GM19043 (cell line): ENCODE measurements around the gene HLA-DMA.

Experiments
- ATAC-seq: cut with Tn5 transposase; IDR thresholded peaks from one replicate; pipeline ENCODE4 v1.9.1; 2021; ENCODE audit warnings: low read depth; ENCODE audit not compliant: unreplicated experiment

HLA-DMA gene

DNA sequence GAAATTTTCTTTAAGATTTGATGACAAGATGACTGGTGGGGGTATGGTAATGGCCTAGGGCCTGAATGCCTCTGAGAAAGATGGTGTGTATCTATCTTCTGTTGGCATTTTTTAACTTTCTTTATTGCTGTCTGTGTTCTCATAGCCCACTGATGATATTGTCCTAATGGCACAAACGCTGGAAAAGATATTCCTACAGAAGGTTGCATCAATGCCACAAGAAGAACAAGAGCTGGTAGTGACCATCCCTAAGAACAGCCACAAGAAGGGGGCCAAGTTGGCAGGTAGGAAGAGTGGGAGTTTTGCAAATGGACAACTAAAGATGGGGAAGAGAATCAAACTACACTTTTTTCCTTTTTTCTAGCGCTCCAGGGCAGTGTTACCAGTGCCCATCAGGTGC, 23.0 kb upstream of the HLA-DMA start:
- no peak for ATAC-seq

DNA sequence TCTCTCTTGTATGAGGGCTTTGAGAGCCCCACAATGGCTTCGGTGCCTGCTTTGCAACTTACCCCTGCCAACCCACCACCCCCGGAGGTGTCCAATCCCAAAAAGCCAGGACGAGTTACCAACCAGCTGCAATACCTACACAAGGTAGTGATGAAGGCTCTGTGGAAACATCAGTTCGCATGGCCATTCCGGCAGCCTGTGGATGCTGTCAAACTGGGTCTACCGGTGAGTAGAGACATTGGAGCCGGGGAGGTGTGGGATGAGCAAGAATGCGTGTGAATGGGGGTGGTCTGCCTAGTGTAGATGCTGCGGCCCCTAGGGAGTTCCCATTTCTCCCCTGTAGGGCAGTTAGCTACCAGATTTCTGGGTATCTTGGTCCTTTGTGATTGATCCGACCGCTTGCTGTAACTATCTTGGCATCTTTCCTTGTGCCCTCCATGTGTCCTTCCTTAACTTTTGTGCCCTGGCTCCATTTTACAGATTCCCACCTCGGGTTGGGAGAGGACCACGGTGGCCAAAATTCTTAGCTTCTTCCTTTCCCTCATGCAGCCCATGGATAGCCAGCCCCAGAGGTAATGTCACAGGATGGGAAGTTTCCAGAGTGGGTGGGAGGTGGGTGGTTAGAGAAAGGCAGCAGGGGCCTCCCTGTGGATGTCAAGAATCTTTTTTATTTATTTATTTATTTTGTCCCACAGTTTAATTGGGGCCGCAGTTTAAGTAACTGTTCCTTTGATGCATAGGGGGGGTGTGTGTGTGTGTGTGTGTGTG, 21.8 kb upstream of the HLA-DMA start:
- no peak for ATAC-seq

GRCh38 chr6:32974016-32974333, 21.1 kb upstream of the HLA-DMA start:
- ATAC-seq, result no peak

DNA sequence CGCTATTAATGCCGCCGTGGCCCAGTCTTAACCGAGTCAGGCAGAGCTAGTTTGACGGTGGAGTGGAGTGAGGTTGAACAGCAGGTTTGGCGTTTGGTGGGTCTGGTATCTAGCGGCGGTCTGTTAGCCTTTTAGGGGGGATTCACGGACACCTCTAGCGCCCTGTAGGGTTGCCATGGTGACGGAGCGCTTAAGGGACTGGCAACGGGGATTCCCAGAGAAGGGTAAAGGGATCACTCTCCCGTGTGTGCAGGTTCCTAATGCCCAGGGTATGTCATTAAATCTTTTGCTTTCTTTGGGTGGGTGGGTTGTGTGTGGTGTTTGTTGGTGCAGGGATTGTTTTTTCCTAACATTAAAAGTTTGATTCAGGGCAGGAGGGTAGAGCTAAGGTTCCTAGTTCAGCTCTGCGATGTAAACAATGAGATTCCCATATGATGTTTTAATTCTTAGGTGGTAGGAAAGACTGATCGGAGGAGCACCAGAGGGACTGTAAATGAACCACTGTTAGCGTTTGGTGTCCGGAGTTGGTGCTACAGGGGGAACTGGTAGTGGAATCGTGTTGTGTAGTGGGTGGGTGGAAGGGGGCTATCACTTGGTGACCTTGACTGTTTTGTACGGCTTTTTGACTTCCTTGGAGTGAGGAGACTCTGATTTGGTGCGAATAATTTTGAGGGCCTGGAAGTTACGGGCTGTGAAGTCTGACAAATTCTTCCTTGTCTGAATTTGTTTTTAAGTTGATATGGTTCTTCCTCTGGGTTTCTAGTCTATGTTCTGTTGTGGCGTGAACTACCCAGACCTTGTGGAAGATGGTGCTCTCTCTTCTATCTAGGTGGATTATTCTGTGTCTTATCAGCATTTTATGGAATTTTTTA, 20.5 kb upstream of the HLA-DMA start:
- no peak for ATAC-seq

DNA sequence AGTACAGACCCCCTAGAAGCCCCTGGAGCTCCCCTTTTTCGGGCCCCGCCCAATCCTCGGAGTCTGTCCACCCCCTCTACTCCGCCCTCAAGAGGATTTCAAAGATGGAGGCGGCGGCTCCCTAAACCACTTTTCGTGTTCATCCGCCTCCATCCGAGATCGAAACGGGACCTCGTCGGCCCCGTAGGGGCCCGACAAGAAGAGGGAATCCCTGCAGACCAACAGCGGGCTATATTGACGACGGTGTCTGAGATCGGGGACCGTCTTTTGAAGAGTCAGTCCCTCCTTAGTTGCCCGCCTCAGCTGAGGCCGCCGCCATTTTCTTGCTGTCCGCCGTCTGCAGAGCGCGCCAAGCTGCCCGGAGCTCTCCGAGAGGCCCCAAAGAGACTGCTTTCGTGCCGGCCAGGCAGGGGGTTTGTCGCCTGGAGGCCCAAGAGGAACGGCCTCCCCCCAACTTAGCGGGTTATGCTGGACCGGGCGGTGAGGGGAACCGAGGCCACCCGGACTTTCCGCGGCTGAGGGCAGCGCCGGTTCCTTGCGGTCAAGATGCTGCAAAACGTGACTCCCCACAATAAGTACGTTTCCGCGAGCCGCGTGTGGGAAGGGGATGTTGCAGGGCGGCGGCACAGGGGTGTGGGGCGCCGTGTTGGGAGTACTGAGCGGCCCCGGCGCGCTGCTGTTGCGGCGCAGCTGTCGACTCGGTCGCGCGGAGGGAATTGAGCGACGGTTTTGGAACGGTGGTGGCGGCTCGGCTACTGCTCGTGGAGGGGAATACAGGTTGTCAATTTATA, 19.7 kb upstream of the HLA-DMA start:
- ATAC-seq, result peak; percentile 14

- ATAC-seq, result peak; percentile 46
These were observed 18.9 kb upstream of the HLA-DMA start for GRCh38 chr6:32971581-32972352.

GRCh38 chr6:32971242-32971580, 18.3 kb upstream of the HLA-DMA start:
- ATAC-seq, result no peak

- ATAC-seq, result no peak
These were observed 17.7 kb upstream of the HLA-DMA start for GRCh38 chr6:32970413-32971241.

DNA sequence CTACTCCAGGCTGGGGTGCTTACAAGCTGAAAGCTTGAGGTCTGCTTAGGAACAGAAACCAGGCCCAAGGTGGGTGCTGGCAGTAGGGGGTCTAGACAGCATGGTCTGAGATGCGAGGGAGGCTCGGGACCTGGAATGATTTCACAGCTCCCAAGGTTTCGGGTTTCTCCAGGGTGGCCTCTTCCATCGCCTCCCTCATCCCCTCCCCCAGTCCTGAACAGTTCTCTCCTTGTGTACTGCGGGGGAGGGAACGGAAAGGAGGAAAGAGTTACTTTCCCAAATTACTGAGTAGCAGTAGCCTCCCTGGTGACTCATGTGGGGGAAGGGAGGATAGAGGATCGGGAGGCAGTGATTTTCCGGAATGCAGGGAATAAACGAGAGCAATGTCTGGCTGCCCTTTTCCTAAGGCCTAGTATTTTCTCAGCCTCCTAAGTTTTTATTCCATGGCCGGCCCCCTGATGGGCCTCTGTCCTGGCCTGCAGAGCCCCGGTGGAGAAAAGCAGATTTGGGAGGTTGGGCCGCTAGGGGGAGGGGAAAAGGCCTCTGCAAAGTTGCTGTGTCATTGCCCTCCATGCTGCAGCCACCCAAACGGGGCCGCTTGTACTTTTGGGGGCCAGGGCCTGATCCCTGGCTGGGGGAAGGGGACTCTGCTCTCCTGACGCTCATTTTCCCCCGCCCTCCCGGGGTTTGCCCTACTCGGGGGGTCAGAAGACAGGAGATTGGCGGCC, 17.0 kb upstream of the HLA-DMA start:
- ATAC-seq, result no peak

GRCh38 chr6:32968867-32969684, 16.2 kb upstream of the HLA-DMA start:
- no peak for ATAC-seq

GRCh38 chr6:32968093-32968866, 15.4 kb upstream of the HLA-DMA start, which contains the start of gene BRD2:
TSS of gene BRD2 (plus strand) at chr6:32968594. CDS start at chr6:32972899, 4,305 bp downstream.
- ATAC-seq, result peak; percentile 31

DNA sequence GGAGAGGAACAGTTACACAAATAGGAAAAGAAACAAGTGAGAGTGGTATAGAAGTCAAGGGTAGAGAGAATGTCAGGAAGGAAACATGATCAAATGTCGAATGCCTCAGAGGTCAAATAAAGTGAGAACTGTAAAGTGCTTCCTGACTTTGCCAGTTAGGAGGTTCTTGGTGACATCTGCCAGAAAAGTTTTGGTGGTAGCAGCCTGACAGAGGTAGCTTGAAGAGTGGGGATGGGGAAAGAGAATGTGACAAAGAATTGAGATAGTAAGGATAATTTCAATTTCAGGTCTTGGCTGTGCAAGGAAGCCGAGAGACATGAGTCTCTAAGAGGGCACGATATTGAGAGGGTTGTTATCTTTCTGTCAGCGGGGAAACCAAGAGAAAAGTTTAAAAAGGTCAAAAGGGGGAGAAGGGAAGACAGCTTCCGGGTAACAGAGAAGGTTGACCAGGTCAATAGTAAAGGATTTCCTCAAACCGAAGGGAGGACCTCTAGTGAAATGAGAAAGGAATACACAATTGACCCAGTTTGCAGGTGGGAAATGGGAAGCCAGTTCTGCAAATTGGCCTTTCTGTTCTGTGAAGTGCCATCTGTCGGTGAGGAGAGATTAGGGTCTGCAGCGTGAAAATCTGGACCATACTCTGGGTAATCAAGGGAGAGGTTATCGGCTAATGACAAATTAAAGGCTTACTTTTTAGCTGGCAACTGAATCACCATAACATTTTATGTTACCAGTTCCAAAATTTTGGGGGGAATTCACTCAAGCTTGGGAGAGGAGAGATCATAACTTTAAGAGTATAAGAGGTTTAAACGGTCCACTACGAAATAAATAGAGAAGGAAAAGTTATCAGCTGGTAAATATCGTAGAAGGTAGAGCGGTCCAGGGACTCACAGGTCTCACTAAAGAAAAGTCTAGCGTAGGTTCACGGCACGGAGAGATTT, 14.5 kb upstream of the HLA-DMA start:
- ATAC-seq, result no peak

GRCh38 chr6:32964776-32965175, 11.9 kb upstream of the HLA-DMA start:
- no peak for ATAC-seq

DNA sequence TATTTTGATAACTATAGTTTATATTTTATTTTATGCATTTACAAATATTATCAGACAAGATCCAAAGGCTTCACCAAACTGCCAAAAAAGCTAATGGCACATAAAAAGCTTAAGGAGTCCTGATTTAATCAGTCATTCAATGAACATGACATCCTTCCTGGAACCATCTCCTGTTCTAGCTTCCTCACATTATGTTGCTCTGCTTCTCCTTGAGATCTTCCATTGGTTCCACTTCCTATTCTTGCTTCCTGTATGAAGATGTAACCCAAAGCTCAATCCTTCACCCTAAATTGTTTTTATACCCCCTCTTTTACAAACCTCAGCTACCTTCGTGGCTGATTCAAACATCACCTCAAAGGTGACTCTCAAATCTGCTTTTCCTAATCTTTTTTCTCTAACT, 11.0 kb upstream of the HLA-DMA start:
- no peak for ATAC-seq

DNA sequence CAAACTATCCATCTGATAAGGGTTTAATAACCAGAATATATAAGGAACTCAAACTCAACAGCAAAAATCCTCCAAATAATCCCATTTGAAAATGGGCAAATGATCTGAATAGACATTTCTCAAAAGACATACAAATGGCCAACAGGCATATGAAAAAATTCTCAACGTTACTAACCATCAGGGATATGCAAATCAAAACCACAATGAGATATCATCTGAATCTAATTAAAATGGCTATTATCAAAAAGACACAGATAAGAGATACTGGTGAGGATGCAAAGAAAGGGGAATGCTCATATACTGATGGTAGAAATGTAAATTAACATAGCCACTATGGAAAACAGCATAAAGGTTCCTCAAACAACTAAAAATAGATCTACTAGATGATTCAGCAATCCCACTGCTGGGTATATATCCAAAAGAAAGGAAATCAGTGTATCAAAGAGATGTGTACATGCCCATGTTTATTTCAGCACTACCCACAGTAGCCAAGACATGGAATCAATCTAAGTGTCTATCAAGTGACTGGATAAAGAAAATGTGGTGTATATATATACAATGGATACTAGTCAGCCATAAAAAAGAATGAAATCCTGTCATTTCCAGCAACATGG, 9.4 kb upstream of the HLA-DMA start:
- ATAC-seq, result no peak

DNA sequence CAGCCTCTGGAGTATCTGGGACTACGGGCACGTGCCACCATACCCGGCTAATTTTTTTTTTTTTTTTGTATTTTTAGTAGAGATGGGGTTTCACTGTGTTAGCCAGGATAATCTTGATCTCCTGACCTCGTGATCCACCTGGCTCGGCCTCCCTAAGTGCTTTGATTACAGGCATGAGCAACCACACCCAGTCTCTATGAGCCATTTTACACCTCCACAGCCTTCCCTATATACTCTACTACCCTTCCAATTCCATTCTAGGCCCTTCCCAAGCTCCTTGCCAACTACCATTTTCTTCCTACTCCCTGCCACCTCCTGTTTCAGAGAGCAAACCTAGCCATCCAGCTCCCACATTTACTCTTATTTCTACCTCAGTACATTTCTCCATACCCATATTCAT, 7.7 kb upstream of the HLA-DMA start:
- no peak for ATAC-seq
